H1 (cell line): ENCODE data around the gene CCDC178. TPM values are rescaled to one million over a fixed set of nuclear protein-coding genes. Genes with fewer than 3 reads are reported as not detected.

Experiments used
- CTCF ChIA-PET: fragments of 300-600 bp; sonication (Branson Sonifier 250); formaldehyde crosslinking; loops from one replicate; lab custom pipeline; 2021; ENCODE audit not compliant: partially characterized antibody; lab: Charles Lee
- POLR2A ChIA-PET: fragments of 300-600 bp; sonication (Branson Sonifier 250); formaldehyde crosslinking; loops from one replicate; lab custom pipeline; 2021; ENCODE audit warnings: inconsistent platforms; ENCODE audit not compliant: partially characterized antibody; lab: Charles Lee
- DNase-seq, 2 experiments: peaks; one replicate each; pipeline versions ENCODE4 v3.0.0 to v3.0.0-alpha.2; 2010 to 2022; ENCODE audit warnings: low spot score in 2 of 2, low read depth in 1 of 2, mixed read lengths in 1 of 2
- FAIRE-seq: peaks from 2 replicates; lab custom pipeline; 2011; peaks lifted over from hg19 to GRCh38; lab: Jason Lieb, UNC
- H2AFZ ChIP-seq: 2 replicates; pipeline ENCODE4 v1.8.1; 2012; ENCODE audit warnings: low read length, inconsistent platforms
- H2AK5ac ChIP-seq: 2 replicates; pipeline ENCODE4 v1.6.1; 2013; ENCODE audit warnings: low read depth, low read length
- H2BK120ac ChIP-seq: replicated peaks from 2 replicates; pipeline ENCODE3; 2013; ENCODE audit warnings: low read depth, low read length, inconsistent platforms
- H2BK12ac ChIP-seq: 2 replicates; pipeline ENCODE4 v1.6.1; 2013; ENCODE audit warnings: low read depth, low read length
- H2BK15ac ChIP-seq: 2 replicates; pipeline ENCODE4 v1.6.1; 2013; ENCODE audit warnings: low read length
- H2BK20ac ChIP-seq: 2 replicates; pipeline ENCODE4 v1.6.1; 2013; ENCODE audit warnings: low read length
- H2BK5ac ChIP-seq: 2 replicates; pipeline ENCODE4 v1.6.1; 2013; ENCODE audit warnings: low read depth, low read length
- H3K14ac ChIP-seq: 2 replicates; pipeline ENCODE4 v1.6.1; 2013; ENCODE audit warnings: inconsistent platforms; ENCODE audit not compliant: insufficient read length
- H3K18ac ChIP-seq: 2 replicates; pipeline ENCODE4 v1.6.1; 2013; ENCODE audit warnings: low read length; ENCODE audit errors: extremely low read depth
- H3K23ac ChIP-seq: 2 replicates; pipeline ENCODE4 v1.6.1; 2013; ENCODE audit warnings: inconsistent platforms; ENCODE audit not compliant: insufficient read length
- H3K23me2 ChIP-seq: 2 replicates; pipeline ENCODE4 v1.6.1; 2013; ENCODE audit warnings: low read depth, low read length
- H3K27ac ChIP-seq: 2 replicates; pipeline ENCODE4 v1.6.1; 2011; ENCODE audit warnings: low read depth, low read length, inconsistent platforms
- H3K27me3 ChIP-seq, 4 experiments: replicated peaks in 1 of 4; 1 replicate in 1 of 4; 2 replicates in 3 of 4; pipeline versions ENCODE4 v1.6.1 to v1.8.1; 2011 to 2013; ENCODE audit warnings: low read length in 3 of 4, mild to moderate bottlenecking in 3 of 4, inconsistent platforms in 2 of 4, mixed read lengths in 2 of 4, moderate library complexity in 1 of 4; ENCODE audit not compliant: control insufficient read depth in 3 of 4, insufficient read depth in 3 of 4; ENCODE audit errors: extremely low read depth in 1 of 4
- H3K36me3 ChIP-seq, 4 experiments: 2 replicates each; pipeline versions ENCODE4 v1.6.1 to v1.8.1; 2011 to 2013; ENCODE audit warnings: mild to moderate bottlenecking in 4 of 4, low read length in 3 of 4, moderate library complexity in 2 of 4, control low read depth in 1 of 4, inconsistent platforms in 1 of 4; ENCODE audit not compliant: insufficient read depth in 4 of 4, control insufficient read depth in 2 of 4
- H3K4ac ChIP-seq: replicated peaks from 2 replicates; pipeline ENCODE3; 2013; ENCODE audit warnings: low read length, low read depth, mixed read lengths, inconsistent platforms; ENCODE audit not compliant: insufficient read length
- H3K4me1 ChIP-seq, 4 experiments: replicated peaks in 1 of 4; 1 replicate in 1 of 4; 2 replicates in 3 of 4; pipeline versions ENCODE4 v1.6.1 to v1.8.1; 2011 to 2013; ENCODE audit warnings: low read length in 3 of 4, inconsistent platforms in 2 of 4, mixed read lengths in 1 of 4; ENCODE audit not compliant: insufficient read depth in 4 of 4, control insufficient read depth in 3 of 4
- H3K4me2 ChIP-seq, 2 experiments: 2 replicates each; pipeline versions ENCODE4 v1.6.1 to v1.8.1; 2011 to 2013; ENCODE audit warnings: low read depth in 2 of 2, low read length in 2 of 2, control low read depth in 1 of 2, inconsistent platforms in 1 of 2, mild to moderate bottlenecking in 1 of 2; ENCODE audit not compliant: insufficient read depth in 1 of 2
- H3K4me3 ChIP-seq, 4 experiments: fragments of 200-600, 300-600 bp in 1 of 4; sonication (generic), shearing (Covaris generic), sonication (Bioruptor Twin) in 1 of 4; 2 replicates each; pipeline versions ENCODE4 v1.5.1 to v1.8.1; 2011 to 2016; ENCODE audit warnings: low read length in 4 of 4, low read depth in 3 of 4, control low read depth in 2 of 4, inconsistent platforms in 2 of 4, mild to moderate bottlenecking in 2 of 4, mixed read lengths in 1 of 4, moderate library complexity in 1 of 4; ENCODE audit not compliant: insufficient read depth in 2 of 4; ENCODE audit errors: extremely low read depth in 1 of 4
- H3K56ac ChIP-seq: replicated peaks from 2 replicates; pipeline ENCODE3; 2013; ENCODE audit warnings: low read depth, mild to moderate bottlenecking, mixed read lengths, low read length, inconsistent platforms; ENCODE audit not compliant: insufficient read length
- H3K79me1 ChIP-seq: 2 replicates; pipeline ENCODE4 v1.6.1; 2013; ENCODE audit warnings: low read depth, low read length, control low read depth
- H3K79me2 ChIP-seq, 2 experiments: 2 replicates each; pipeline versions ENCODE4 v1.6.1 to v1.8.1; 2012 to 2013; ENCODE audit warnings: low read length in 2 of 2, mild to moderate bottlenecking in 2 of 2, inconsistent platforms in 1 of 2; ENCODE audit not compliant: insufficient read depth in 2 of 2, control insufficient read depth in 1 of 2
- H3K9ac ChIP-seq, 4 experiments: replicated peaks in 1 of 4; 1 replicate in 1 of 4; 2 replicates in 3 of 4; pipeline versions ENCODE4 v1.6.1 to v1.8.1; 2011 to 2013; ENCODE audit warnings: low read depth in 3 of 4, low read length in 3 of 4, control low read depth in 2 of 4, mild to moderate bottlenecking in 2 of 4, moderate library complexity in 2 of 4, inconsistent platforms in 1 of 4; ENCODE audit errors: extremely low read depth in 1 of 4
- H3K9me3 ChIP-seq, 2 experiments: 2 replicates each; pipeline versions ENCODE4 v1.6.1 to v1.8.1; 2012 to 2013; ENCODE audit warnings: mild to moderate bottlenecking in 2 of 2, moderate library complexity in 2 of 2, control low read depth in 1 of 2, inconsistent platforms in 1 of 2, low read depth in 1 of 2, low read length in 1 of 2, mixed read lengths in 1 of 2; ENCODE audit not compliant: insufficient read depth in 2 of 2
- H4K20me1 ChIP-seq, 2 experiments: replicated peaks in 1 of 2; 2 replicates each; pipeline versions ENCODE3 to v1.8.1; 2011 to 2013; ENCODE audit warnings: inconsistent platforms in 2 of 2, low read length in 2 of 2, mild to moderate bottlenecking in 1 of 2; ENCODE audit not compliant: insufficient read depth in 2 of 2, control insufficient read depth in 1 of 2
- H4K5ac ChIP-seq: 2 replicates; pipeline ENCODE4 v1.6.1; 2013; ENCODE audit warnings: low read length, low read depth, mixed read lengths, inconsistent platforms; ENCODE audit not compliant: insufficient read length
- H4K8ac ChIP-seq: 2 replicates; pipeline ENCODE4 v1.8.0; 2013; ENCODE audit warnings: mild to moderate bottlenecking, moderate library complexity, low read length, inconsistent platforms; ENCODE audit not compliant: insufficient read depth; ENCODE audit errors: extremely low read depth
- H4K91ac ChIP-seq: replicated peaks from 2 replicates; pipeline ENCODE3; 2013; ENCODE audit warnings: low read length, mixed read lengths, inconsistent platforms; ENCODE audit not compliant: insufficient read length
- BCL11A ChIP-seq, 2 experiments: IDR thresholded peaks; one replicate each; pipeline ENCODE4 v1.6.1; 2011; ENCODE audit warnings: low read depth in 2 of 2, low read length in 2 of 2, mild to moderate bottlenecking in 2 of 2
- FOSL1 ChIP-seq: IDR thresholded peaks from 2 replicates; pipeline ENCODE4 v1.6.1; 2011; ENCODE audit warnings: mild to moderate bottlenecking, low read depth, low read length, moderate library complexity; ENCODE audit not compliant: insufficient read depth
- POU5F1 ChIP-seq: IDR thresholded peaks from 2 replicates; pipeline ENCODE4 v1.6.1; 2011; ENCODE audit warnings: low read depth, mild to moderate bottlenecking, low read length, moderate library complexity
- WGBS, 2 experiments: shearing (Covaris generic) in 1 of 2; methylation state at CpG; one replicate each; pipeline versions ENCODE4 v1.1.6 to v1.1.7; 2013 to 2015; ENCODE audit warnings: low lambda C conversion rate in 2 of 2, mixed read lengths in 2 of 2, inconsistent platforms in 1 of 2, low coverage in 1 of 2, missing lambda C conversion rate in 1 of 2; ENCODE audit not compliant: insufficient replicate concordance in 2 of 2, insufficient coverage in 1 of 2, insufficient read length in 1 of 2; ENCODE audit errors: extremely low coverage in 1 of 2, missing lambda C conversion rate in 1 of 2; 5-methylcytosine and 5-hydroxymethylcytosine counted together
- polyA plus RNA-seq, 7 experiments: library from polyadenylated mRNA; depleted of rRNA in 3 of 7; stranded (reverse) in 5 of 7; unstranded in 2 of 7; fragments of >200 nt in 5 of 7; fragments of 200-250 nt in 2 of 7; gene quantifications; 1 replicate in 5 of 7; 2 replicates in 1 of 7; 4 replicates in 1 of 7; pipeline versions ENCODE4 v1.2.1 to v1.2.3, GENCODE V29; 2011 to 2013; ENCODE audit warnings: missing spikeins in 2 of 7, mixed read lengths in 2 of 7
- total RNA-seq: library from RNA; stranded (reverse); fragmentation: NEBNext Ultra II Directional; extraction: Animal tissue kit (Norgen Biotek cat#: 25700); gene quantifications from 2 replicates; pipeline ENCODE4 v1.2.1, GENCODE V29; 2021

The CCDC178 gene
- total and polyA plus RNA-seq, 2 of the 8 experiments (the other 6 are each of a cell fraction or from before 2014, with no cell fraction given) = not detected

DNA sequence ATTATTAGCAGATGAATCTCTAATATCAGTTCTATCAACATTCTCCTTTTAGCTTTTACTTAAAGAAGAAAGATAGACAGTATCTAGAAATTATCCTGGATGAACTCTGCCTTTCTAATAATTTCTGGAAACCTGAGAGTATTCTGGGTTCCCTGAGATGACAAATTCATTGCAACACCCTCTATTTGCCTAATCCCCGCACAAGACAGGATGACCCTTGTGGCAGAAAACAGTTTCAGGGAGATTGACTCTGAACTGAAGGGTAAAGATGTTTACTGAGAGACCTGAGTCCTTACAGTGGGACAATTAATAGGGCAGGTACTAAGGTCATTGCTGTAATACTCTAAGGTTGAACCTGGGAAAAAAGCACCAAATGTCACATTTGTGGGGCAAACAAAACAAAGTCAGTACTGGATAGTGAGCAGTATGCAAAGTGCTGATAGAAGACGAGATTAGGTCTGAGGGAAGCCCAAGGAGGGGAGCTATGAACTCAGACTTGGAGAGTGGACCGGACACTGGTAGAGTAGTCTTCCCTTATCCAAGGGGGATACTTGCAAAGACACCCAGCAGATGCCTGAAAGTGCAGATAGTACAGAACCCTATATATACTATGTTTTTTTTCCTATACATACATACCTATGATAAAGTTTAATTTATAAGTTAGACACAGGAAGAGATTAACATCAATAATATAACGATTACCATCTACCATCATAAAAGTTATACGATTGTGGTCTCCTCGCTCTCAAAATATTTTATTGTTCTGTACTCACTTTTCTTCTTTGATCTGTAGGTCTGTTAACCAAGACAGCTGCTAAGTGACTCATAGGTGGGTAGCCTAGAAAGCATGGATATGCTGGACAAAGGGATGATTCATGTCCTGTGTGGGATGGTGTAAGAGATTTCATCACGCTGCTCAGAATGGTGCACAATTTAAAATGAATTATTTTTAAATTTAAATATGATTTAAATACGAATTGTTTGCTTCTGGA lies 519.4 kb downstream of the CCDC178 start:
- no peak overlapping the region for H3K14ac ChIP-seq
- H3K9me3 ChIP-seq = no peaks in the 10 kb centered on the region
- H3K9ac ChIP-seq = peak overlapping the region in 1 of 4 experiments; percentile 49; a peak in 1 of 7 replicates
- H2BK5ac ChIP-seq = no peak overlapping the region
- no peaks in the 10 kb centered on the region for H3K79me1 ChIP-seq
- no peaks in the 10 kb centered on the region for H3K4me1 ChIP-seq
- POLR2A ChIA-PET = no interaction called here
- no peaks in the 10 kb centered on the region for H4K20me1 ChIP-seq
- no peaks in the 10 kb centered on the region for H3K79me2 ChIP-seq
- no peaks in the 10 kb centered on the region; the same call in 1 of the 2 replicates for H3K23me2 ChIP-seq
- no peak overlapping the region for H4K5ac ChIP-seq
- no peak for TF ChIP-seq FOSL1
- no peak for TF ChIP-seq BCL11A (IDR thresholded peaks at IDR 0.05; ENCODE audit: low read depth in 2 of 2, low read length in 2 of 2)
- TF ChIP-seq POU5F1 = no peak
- no peak overlapping the region for H3K4me2 ChIP-seq
- no peak overlapping the region for H2BK120ac ChIP-seq
- H3K23ac ChIP-seq = no peak overlapping the region
- DNase-seq (no peak), FAIRE-seq (no peak)
- H2AFZ ChIP-seq = 0 out of 2 replicates have a peak overlapping the region, but pooled peaks have one; percentile 15
- no peaks in the 10 kb centered on the region for H3K27me3 ChIP-seq
- no peak overlapping the region for H2BK15ac ChIP-seq
- H3K36me3 ChIP-seq = no peaks in the 10 kb centered on the region
- H4K8ac ChIP-seq = no peak overlapping the region
- CTCF ChIA-PET = interaction anchor here (0.7 to 2.1 kb wide), 11 partner anchors 10 to 246 kb away, joined by 3 to 11 read pairs (median 3); no protein-coding TSS in a partner anchor
- H2BK20ac ChIP-seq = no peak overlapping the region
- no peak overlapping the region for H3K4me3 ChIP-seq
- no peak overlapping the region for H2AK5ac ChIP-seq
- no peak overlapping the region for H3K18ac ChIP-seq
- no peak overlapping the region for H2BK12ac ChIP-seq
- no peak overlapping the region for H3K27ac ChIP-seq
- 89% methylated on average over 8 of the region's 8 CpGs; no CpG with 5 or more reads in 1 of the 2 experiments for WGBS, 2 experiments
- no peak overlapping the region for H3K4ac ChIP-seq
- no peak overlapping the region for H3K56ac ChIP-seq
- no peak overlapping the region for H4K91ac ChIP-seq
